Limb (tissue), 2 donors: Measurements from ENCODE around the gene UBXN2A.
A peak's percentile ranks its signal among the peaks of the same experiment; 100 is the strongest.
"Not testable (repeated sequence)": the region's sequence is repeated elsewhere in the genome, so short reads cannot be mapped to it uniquely, and the experiment has no call there.

Source experiments
- DNase-seq, 2 donors: peaks; one replicate each; pipeline ENCODE4 v3.0.0-alpha.2; 2016; ENCODE audit errors: extremely low spot score in 2 of 2

The UBXN2A gene

GRCh38 chr2:24043133-24043532, 102.9 kb downstream of the UBXN2A start:
- not testable (repeated sequence) for DNase-seq

DNA sequence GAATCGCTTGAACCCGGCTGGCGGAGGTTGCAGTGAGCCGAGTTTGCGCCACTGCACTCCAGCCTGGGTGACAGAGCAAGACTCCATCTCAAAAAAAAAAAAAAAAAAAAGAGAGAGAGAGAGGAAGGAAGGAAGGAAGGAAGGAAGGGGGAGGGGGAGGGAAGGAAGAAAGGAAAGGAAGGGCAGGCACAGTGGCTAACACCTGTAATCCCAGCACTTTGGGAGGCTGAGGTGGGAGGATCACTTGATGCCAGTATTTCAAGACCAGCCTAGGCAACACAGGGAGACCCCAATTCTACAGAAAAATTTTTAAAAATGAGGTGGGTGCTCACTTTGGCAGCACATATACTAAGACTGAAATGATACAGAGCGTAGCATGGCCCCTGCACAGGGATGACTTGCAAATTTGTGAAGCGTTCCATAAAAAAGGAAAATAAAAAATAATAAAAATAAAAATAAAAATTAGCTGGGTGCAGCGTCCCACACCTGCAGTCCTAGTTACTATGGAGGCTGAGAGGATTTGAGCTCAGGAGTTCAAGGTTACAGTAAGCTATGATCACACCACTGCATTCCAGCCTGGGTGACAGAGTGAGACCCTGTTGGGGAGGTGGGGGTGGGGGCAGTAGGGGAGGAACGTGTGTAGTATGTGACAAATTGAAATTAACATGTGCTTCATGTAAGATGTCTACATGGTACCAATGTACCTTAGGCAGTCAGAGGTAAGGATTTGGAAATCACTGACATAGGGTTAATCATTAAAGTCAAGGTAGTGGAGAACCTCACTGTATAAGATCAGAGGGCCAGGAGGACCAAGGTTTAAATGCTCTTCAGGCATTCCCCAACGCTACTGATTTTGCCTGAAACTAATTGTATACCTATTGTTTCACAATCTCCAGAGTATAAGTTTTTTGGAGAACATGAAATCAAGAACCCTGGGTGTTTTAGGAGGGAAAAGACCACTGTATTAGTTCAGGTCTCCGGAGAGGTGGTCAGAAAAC, 105.5 kb downstream of the UBXN2A start:
- DNase-seq = no peak

DNA sequence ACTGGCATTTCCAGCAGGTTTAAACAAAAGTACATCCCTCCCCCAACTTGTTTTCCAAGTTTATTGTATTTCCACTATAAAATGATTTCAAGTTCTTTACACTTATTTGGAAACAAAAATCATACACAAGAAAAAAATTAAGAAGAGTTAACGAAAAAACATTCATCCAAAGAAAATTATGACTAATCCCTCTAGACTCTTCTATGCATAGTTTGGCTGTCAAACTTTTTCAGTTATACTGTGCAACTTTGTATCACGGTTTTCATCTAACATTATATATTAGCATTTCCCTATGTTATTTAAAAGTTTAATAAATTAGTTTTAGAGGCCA, 106.3 kb downstream of the UBXN2A start:
- DNase-seq = no peak

- DNase-seq = peak; percentile 92 to 99
These were observed 106.9 kb downstream of the UBXN2A start, which contains the start of gene WDCP for GRCh38 chr2:24046930-24047702. Gene WDCP (minus strand): TSS chr2:24047391. CDS start chr2:24039494, 7,897 bp downstream.

DNA sequence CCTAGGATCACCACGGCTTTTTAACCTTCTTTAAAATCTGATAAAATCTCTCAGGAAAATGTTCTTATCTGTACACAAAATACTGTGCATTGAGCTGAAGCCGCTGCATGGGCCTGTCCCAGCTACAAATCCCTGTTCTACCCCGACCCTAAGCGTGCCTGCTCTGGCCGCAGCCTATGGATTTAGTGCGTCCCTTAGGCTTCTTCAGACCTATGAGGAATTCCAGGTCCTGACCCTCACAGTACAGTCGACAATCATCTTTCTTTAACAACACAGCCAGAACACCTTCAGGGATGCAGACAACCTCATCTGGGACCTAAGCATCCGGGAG, 107.4 kb downstream of the UBXN2A start:
- no peak for DNase-seq

- DNase-seq = peak in 1 of 2 donors; percentile 32
These were observed 108.7 kb downstream of the UBXN2A start for GRCh38 chr2:24048769-24049484.

- DNase-seq = peak; percentile 18 to 80
These were observed 109.3 kb downstream of the UBXN2A start, which contains the start of gene FKBP1B for GRCh38 chr2:24049485-24050021. Gene FKBP1B (plus strand): TSS chr2:24049741. CDS start chr2:24049850, 109 bp downstream.

- DNase-seq = peak in 1 of 2 donors; percentile 63
These were observed 110.0 kb downstream of the UBXN2A start for GRCh38 chr2:24050041-24050979.

DNA sequence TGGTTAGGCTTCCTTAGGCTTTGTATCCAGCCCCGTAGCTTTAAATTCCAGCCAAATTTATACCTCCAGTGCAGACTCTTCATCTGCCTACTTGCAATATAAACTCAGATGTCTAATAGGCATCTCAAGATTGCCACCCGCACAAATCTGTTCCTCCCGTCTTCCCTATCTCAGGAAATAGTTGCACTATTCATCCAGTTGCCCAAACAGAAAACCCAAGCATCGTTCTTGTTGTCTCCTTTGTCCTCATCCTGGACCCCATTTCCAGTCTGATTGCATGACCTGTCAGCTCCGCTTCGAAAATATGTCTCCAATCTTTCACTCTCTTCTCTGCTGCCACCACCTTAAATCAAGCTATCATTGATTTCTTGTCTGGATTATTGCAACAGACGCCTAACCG, 111.6 kb downstream of the UBXN2A start:
- DNase-seq = no peak

DNA sequence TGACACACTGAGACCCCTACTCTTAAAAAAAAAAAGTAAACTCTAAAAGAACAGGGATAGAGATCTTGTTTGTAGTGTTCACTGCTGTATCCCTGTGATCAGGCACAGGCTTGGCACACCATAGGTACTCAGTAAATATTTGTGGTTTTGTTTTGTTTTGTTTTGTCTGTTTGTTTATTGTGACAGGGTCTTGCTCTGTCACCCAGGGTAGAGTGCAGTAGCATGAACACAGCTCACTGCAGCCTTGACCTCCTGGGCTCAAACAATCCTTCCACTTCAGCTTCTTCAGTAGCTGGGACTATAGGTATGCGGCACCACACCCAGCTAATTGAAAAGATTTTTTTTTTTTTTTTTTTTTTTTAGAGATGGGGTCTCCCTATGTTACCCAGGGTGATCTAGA, 112.7 kb downstream of the UBXN2A start:
- DNase-seq = no peak
